ENCODE results near the gene KRT9.

KRT9 gene

DNA sequence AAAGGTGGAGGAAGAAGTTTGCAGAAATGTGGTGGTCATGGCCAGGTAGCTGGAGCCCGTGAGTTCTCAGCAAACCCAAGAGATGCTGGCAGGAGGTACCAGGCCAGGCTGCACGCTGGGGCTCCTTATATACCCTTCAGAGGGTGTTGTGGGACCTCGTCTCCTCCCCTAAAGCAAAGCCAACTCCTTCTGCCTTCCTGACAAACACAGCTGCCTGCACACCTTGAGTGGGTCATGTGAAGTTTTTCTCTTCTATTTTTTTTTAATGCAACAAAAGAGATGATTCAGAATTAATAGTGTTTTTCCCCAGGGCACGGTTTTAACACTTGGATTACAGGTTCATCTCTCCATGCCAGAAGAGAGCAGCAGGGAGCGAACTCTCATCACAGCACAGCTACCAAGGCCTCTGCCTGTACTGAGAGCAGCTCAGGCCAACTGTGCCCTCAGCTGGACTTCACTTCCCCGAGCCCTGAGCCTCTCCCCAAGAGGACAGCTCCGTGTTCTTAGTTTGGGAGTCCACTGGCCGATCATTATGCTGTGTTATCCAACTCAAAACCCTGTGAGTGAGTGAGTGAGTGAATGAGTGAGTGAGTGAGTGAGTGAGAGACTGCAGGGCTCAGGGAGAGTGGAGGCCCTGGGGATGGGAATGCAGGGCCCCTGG lies 52.9 kb downstream of the KRT9 start, which contains the start of gene KRT15:
TSS of gene KRT15 (minus strand) at position 102 of the 661 bp plus-strand sequence. CDS start at position 39, 63 bp downstream.
- no peak within 1 kb of the TSS for H3K4me3 ChIP-seq (ENCODE audit: low read length)
- DNase-seq (ENCODE audit: low read depth, low spot score) = no peak

DNA sequence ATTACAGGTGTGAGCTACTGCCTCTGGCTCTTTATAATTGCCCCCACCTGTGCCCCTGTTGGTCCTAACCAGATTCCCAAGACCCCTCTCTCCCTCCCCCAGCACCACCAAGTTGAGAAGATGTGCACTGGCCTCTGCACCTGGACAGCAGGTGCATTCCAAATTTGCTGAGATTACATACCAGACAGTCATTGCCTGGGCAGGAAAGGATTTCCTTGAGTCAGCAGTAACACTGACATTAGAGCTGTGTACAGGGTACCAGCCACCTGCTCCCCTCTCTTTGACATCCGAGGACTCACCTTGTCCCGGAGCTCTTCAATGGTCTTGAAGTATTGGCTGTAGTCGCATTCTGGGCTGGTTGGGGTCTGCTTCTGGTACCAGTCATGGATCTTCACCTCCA lies 53.8 kb downstream of the KRT9 start:
- no peak overlapping the region for H3K4me3 ChIP-seq (ENCODE audit: low read length)
- no peak for DNase-seq (ENCODE audit: low read depth, low spot score)

DNA sequence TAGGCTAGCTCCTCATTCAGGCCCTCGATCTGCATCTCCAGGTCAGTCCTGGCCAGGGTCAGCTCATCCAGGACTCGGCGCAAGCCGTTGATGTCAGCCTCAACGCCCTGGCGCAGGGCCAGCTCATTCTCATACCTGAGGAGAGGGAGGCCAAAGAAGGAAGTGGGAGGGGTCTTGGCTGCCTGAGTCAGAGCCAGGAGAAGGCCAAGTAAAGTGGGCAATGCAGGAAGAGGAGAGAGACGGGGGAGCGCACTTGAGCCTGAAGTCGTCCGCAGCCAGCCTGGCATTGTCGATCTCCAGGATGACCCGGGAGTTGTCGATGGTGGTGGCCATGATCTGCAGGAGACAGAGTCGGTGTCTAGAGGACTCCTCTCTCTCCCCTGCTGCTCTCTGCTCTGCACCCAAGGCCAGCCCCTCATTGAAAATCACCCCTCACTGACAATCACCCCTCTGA lies 55.0 kb downstream of the KRT9 start:
- H3K4me3 ChIP-seq (ENCODE audit: low read length) = no peak overlapping the region
- no peak for DNase-seq (ENCODE audit: low read depth, low spot score)

DNA sequence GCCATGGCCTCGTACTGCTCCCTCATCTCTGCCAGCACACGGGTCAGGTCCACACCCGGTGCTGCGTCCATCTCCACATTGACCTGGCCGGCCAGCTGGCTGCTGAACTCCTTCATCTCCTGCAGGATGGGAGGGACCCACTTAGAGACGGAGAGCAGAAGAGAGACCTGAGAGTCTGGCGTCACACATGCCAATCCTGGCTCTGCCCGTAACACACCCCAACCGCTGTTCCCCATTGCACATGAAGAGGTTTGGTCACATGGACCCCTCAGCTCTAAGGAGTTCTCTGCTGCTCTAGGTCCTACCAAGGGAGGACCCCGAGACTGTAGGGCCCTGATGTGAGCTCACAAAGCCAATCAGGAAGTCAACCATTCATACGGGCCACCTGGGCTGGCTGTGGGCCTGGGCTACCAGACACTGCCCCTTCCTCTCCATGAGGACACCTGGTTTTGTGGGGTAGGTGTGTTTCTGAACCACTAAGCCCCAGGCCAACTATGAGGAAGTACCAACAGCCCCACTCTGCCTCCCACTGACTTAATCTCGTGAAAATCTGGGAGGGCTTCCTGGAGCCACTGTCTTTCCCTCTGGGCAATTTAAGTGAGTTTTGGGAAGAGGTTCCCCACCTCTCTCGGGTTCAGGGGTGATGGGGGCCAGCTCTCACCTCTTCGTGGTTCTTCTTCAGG lies 55.6 kb downstream of the KRT9 start:
- H3K4me3 ChIP-seq (ENCODE audit: low read length) = no peak overlapping the region
- DNase-seq (ENCODE audit: low read depth, low spot score) = no peak

Data from Jurkat, Clone E6-1 (cell line).